Ectodermal cell (in vitro differentiated cells): ENCODE results near the gene PRDM4.

Source experiments
- H3K27ac ChIP-seq: 2 replicates; pipeline ENCODE4 v1.7.0; 2013; ENCODE audit warnings: mild to moderate bottlenecking, low read depth, low read length; ENCODE audit not compliant: insufficient read depth, poor library complexity, severe bottlenecking
- H3K27me3 ChIP-seq: 2 replicates; pipeline ENCODE4 v1.7.0; 2013; ENCODE audit warnings: mild to moderate bottlenecking, low read length; ENCODE audit not compliant: insufficient read depth, control insufficient read depth, poor library complexity, severe bottlenecking
- H3K36me3 ChIP-seq: one replicate; pipeline ENCODE4 v1.7.0; 2013; ENCODE audit warnings: low read length; ENCODE audit not compliant: control insufficient read depth, insufficient read depth
- H3K4me1 ChIP-seq: one replicate; pipeline ENCODE4 v1.7.0; 2013; ENCODE audit warnings: low read length; ENCODE audit not compliant: control insufficient read depth, insufficient read depth
- H3K4me3 ChIP-seq: 2 replicates; pipeline ENCODE4 v1.7.0; 2013; ENCODE audit warnings: low read depth, low read length, control low read depth; ENCODE audit not compliant: insufficient read depth
- H3K9me3 ChIP-seq: 2 replicates; pipeline ENCODE4 v1.7.0; 2013; ENCODE audit warnings: mild to moderate bottlenecking, low read length, moderate library complexity; ENCODE audit not compliant: control insufficient read depth
- WGBS, 2 experiments: methylation state at CpG; one replicate each; pipeline ENCODE4 v1.1.7; 2013; ENCODE audit warnings: missing lambda C conversion rate in 2 of 2; 5-methylcytosine and 5-hydroxymethylcytosine counted together

The PRDM4 gene

DNA sequence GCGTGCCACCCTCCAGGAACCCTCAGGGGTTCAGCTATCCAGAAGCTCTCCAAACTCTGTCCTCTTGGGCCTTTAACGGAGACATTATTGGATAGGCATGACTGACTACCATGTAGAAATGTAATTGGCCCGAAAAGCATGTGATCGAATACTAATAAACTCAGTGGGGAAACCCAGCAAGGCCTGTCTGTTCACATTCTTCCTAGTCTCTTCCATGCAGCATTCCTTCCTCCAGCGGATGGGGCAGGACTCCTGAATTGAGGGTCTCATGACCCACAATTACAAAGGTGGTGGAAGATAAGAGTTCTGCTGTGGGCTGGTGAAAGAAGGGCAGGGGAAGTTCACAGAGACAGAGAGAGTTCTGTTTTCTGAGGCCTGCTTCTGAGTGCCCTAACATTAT lies 6.5 kb upstream of the PRDM4 start:
- WGBS, 2 experiments, result 90 to 91% methylated on average over 5 of the region's 5 CpGs
- Histone ChIP-seq H3K36me3 (no peaks in the 10 kb centered on the region), H3K4me3 (no peak overlapping the region), H3K27me3 (peaks cover 49% of the 10 kb centered on the region), H3K9me3 (no peaks in the 10 kb centered on the region), H3K4me1 (no peaks in the 10 kb centered on the region), H3K27ac (no peak overlapping the region)

DNA sequence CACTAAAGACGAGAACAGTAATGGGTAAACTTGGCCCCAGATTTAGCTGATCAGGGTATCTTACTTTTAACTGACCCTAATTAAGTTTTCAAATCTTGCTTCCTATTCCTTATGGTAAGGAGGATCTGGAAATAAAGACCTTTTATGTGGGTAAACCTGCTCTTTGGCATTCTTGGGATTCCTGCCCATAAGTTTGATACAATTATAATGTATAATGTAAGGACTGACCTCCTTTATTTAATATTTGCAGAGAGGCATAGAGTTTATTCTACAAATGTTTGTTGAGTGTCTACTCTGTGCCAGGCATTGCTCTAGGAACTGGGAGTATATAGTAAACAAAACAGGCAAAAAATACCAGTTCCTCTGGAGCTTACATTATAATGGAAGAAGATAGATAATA lies 4.4 kb upstream of the PRDM4 start:
- Histone ChIP-seq H3K36me3 (no peaks in the 10 kb centered on the region), H3K27ac (no peak overlapping the region), H3K4me1 (no peaks in the 10 kb centered on the region), H3K9me3 (no peaks in the 10 kb centered on the region), H3K4me3 (no peak overlapping the region), H3K27me3 (peaks cover 40% of the 10 kb centered on the region)
- WGBS, 2 experiments, result 73 to 100% methylated on average over 1 of the region's 1 CpG

- peaks cover 6% of the 10 kb centered on the region for H3K4me1 ChIP-seq
- H3K9me3 ChIP-seq, result no peaks in the 10 kb centered on the region
- no peak overlapping the region for H3K27ac ChIP-seq
- peaks cover 37% of the 10 kb centered on the region for H3K27me3 ChIP-seq
- 75 to 76% methylated on average over 3 to 4 of the region's 4 CpGs for WGBS, 2 experiments
- no peak overlapping the region for H3K4me3 ChIP-seq
- no peaks in the 10 kb centered on the region for H3K36me3 ChIP-seq
These were observed 3.7 kb upstream of the PRDM4 start for GRCh38 chr12:107764626-107765025.

DNA sequence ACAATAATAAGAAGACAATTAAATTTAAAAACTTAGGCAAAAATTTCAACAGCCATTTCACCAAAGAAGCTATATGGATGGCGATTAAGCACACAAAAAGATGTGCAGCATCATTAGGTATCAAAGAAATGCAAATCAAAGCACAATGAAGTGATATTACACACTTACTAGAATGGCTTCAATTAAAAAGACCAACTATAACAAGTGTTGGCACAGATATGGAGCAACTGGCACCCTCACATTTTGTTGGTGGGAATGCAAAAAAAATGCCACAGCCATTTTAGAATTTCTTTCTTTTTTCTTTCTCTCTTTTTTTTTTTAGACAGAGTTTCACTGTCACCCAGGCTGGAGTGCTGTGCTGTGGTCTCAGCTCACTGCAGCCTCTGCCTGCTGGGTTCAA lies 1.9 kb upstream of the PRDM4 start:
- WGBS, 2 experiments, result 85 to 92% methylated on average over 1 of the region's 1 CpG
- H3K4me3 ChIP-seq, result no peak overlapping the region
- H3K27me3 ChIP-seq, result peaks cover 30% of the 10 kb centered on the region
- H3K36me3 ChIP-seq, result peaks cover 3% of the 10 kb centered on the region
- H3K9me3 ChIP-seq, result no peaks in the 10 kb centered on the region
- H3K4me1 ChIP-seq, result peaks cover 7% of the 10 kb centered on the region
- no peak overlapping the region for H3K27ac ChIP-seq

GRCh38 chr12:107761502-107761904 lies 566 bp upstream of the PRDM4 start:
- WGBS, 2 experiments, result 1 to 5% methylated on average over 12 of the region's 12 CpGs
- no peak overlapping the region for H3K27ac ChIP-seq
- H3K4me1 ChIP-seq, result peaks cover 7% of the 10 kb centered on the region
- peaks cover 21% of the 10 kb centered on the region for H3K27me3 ChIP-seq
- peak overlapping the region; percentile 88 for H3K4me3 ChIP-seq
- H3K9me3 ChIP-seq, result no peaks in the 10 kb centered on the region
- peaks cover 8% of the 10 kb centered on the region for H3K36me3 ChIP-seq

- Histone ChIP-seq H3K27me3 (peaks cover 18% of the 10 kb centered on the region), H3K36me3 (peaks cover 18% of the 10 kb centered on the region), H3K4me3 (peak overlapping the region; percentile 88), H3K27ac (peak overlapping the region; percentile 48), H3K4me1 (peaks cover 7% of the 10 kb centered on the region), H3K9me3 (no peaks in the 10 kb centered on the region)
- WGBS, 2 experiments, result 2 to 3% methylated on average over 30 of the region's 30 CpGs
These were observed 629 bp downstream of the PRDM4 start for GRCh38 chr12:107760207-107760808.

- WGBS, 2 experiments, result 54 to 64% methylated on average over 3 of the region's 3 CpGs
- Histone ChIP-seq H3K4me1 (peaks cover 7% of the 10 kb centered on the region), H3K27me3 (peaks cover 11% of the 10 kb centered on the region), H3K4me3 (peak overlapping the region; percentile 88), H3K9me3 (no peaks in the 10 kb centered on the region), H3K27ac (no peak overlapping the region), H3K36me3 (peaks cover 18% of the 10 kb centered on the region)
These were observed 1.5 kb downstream of the PRDM4 start for GRCh38 chr12:107759410-107759809.

DNA sequence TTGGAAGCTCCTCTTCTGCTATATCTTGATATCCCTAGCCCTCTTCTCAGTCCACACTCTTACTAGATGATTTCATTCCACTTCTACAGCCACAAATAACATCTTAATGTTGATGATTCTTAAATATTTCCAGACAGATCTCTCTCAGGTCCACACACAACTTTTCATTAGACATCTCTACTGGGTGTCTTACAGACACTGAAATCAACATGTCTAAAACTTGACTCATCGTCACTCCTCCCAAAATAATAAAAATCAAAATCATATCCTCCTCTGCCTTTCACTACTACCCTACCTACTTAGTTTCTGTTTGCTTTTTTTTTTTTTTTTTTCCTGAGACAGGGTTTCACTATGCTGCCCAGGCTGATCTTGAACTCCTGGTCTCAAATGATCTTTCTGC lies 11.9 kb downstream of the PRDM4 start:
- Histone ChIP-seq H3K27ac (no peak overlapping the region), H3K9me3 (no peaks in the 10 kb centered on the region), H3K27me3 (no peaks in the 10 kb centered on the region), H3K4me1 (no peaks in the 10 kb centered on the region), H3K36me3 (peaks cover 30% of the 10 kb centered on the region), H3K4me3 (no peak overlapping the region)
- WGBS, 2 experiments, result 95 to 97% methylated on average over 1 of the region's 1 CpG

- H3K4me1 ChIP-seq, result no peaks in the 10 kb centered on the region
- peaks cover 30% of the 10 kb centered on the region for H3K36me3 ChIP-seq
- no peaks in the 10 kb centered on the region for H3K27me3 ChIP-seq
- H3K27ac ChIP-seq, result no peak overlapping the region
- H3K9me3 ChIP-seq, result no peaks in the 10 kb centered on the region
- 94 to 96% methylated on average over 6 of the region's 6 CpGs for WGBS, 2 experiments
- no peak overlapping the region for H3K4me3 ChIP-seq
These were observed 12.5 kb downstream of the PRDM4 start for GRCh38 chr12:107748472-107748871.

DNA sequence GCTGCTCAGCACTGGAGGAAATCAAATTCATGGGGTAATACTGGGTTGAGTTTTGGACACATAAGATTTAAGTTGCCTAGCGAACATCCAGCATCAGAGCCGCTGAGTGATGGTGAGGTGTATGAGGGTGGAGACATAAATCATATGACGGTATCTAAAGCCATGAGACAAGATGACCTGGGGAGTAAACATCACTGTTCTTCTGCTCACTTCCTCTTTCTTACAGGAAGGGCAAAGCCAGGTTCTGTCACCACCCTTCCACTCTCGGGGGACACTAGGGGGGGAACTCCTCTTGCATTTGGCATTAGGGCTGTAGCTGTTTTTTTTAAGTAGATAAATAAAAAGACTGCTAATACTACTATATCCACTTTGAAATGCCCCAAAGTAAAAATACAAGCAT lies 24.0 kb downstream of the PRDM4 start:
- H3K4me1 ChIP-seq, result no peaks in the 10 kb centered on the region

DNA sequence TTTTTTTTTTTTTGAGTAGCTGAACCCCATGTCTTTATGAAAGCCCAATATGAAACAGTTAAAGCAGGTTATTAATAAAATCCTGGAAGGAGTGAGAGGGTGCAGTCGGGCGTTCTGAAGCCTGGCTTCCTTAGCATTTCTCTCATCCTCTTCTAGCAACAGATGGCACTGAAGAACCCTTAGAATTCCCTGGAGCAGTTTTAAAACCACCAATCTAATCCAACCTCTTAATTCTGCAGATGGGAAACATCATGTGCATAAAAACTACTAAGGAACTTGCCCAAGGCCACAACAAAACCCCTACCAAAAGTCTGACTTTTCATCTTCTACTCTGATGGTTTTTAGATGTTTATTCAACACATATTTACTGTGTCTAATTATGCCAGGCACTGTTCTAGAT lies 25.2 kb downstream of the PRDM4 start:
- 92 to 98% methylated on average over 2 of the region's 2 CpGs for WGBS, 2 experiments
- H3K27me3 ChIP-seq, result no peaks in the 10 kb centered on the region
- H3K27ac ChIP-seq, result no peak overlapping the region
- no peaks in the 10 kb centered on the region for H3K9me3 ChIP-seq
- H3K36me3 ChIP-seq, result peaks cover 64% of the 10 kb centered on the region
- no peak overlapping the region for H3K4me3 ChIP-seq
- H3K4me1 ChIP-seq, result no peaks in the 10 kb centered on the region

More for the DNA sequence above, 24.0 kb downstream of the PRDM4 start:
- 95% methylated on average over 3 to 4 of the region's 4 CpGs for WGBS, 2 experiments
- no peaks in the 10 kb centered on the region for H3K9me3 ChIP-seq
- H3K27ac ChIP-seq, result no peak overlapping the region
- H3K36me3 ChIP-seq, result peaks cover 72% of the 10 kb centered on the region
- no peak overlapping the region for H3K4me3 ChIP-seq
- H3K27me3 ChIP-seq, result no peaks in the 10 kb centered on the region
